Stimulated activated CD8-positive, alpha-beta memory T cell treated with anti-CD3 and anti-CD28 coated beads, Interleukin-7, amount 100 ng/mL, for 24 hours (primary cell): ENCODE data around the gene TMEM240.

Experiments
- DNase-seq: peaks from one replicate; pipeline ENCODE4 v3.0.0-alpha.2; 2020; ENCODE audit warnings: low read depth

Gene TMEM240

GRCh38 chr1:1540090-1540817 is at the start of gene TMEM240:
TMEM240 (minus strand) TSS chr1:1540624; CDS start chr1:1540346, 278 bp downstream.
- peak; percentile 32 for DNase-seq

- no peak for DNase-seq
Observed at GRCh38 chr1:1583347-1584010, 43.1 kb upstream of the TMEM240 start.

DNA sequence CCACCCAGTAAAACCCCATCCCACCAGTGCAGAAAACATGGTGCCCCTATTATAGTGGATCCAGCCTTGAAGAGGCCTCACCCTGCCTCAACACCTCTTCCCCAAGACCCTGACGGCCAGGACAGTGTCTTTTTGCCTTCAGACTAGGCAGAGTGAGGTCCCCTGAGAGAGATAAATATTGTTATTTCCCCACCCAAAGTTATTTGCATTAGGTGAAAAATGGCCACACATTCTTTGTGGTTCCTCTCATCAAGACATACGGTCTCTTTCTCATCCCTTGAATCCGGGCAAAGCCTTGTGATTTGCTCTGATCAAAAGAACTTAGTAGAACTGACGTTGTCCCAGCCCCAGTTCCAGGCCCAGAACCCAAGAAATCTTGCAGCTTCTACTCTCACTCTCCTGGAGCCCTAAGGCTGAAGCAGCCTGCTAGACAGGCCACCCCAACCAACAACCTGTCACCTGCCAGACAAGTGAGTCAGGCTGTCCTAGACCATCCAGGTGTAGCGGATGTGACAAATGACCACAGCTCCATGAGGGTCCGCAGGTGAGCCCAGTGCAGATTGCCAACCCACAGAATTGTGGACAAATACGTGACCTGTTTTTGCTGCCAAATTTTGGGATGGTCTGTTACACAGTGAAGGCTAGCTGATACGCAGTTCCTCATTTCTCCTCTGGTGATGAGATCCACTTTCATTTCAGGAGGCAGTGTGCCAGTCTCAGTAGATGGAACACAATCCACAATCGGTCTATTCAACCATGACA is 42.3 kb upstream of the TMEM240 start:
- no peak for DNase-seq

- no peak for DNase-seq
Observed at GRCh38 chr1:1578371-1578940, 38.0 kb upstream of the TMEM240 start.

DNA sequence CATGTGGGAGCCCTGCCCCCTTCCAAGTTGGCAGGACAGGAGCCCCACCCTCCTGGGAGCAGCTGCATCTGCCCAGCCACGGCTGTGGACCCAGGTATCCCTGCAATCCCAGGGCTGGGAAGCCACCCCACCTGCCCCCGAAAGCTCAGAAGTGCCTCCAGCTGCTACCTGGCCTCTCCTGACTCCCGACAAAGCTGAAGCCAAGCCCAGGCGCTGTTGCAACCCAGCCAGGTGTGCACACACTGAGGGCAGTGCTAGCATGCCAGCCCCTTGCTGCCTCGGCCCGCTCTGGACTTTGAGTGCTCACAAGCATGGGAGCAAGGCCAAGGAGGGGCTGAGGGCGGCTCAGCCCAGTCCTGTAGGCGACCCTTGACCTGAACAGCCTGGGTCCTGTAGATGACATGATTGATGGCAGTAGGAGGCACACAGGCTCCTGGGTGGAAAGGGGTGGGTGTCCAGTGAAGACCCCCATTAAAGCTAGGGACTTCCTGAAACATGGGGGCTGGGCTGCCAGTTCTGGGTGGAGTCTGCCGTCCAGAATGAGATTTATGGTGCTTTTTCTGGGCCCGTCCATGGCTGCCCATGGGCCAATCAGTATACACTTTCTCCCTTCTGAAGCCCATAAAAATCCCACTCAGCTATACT is 37.1 kb upstream of the TMEM240 start:
- DNase-seq: no peak

DNA sequence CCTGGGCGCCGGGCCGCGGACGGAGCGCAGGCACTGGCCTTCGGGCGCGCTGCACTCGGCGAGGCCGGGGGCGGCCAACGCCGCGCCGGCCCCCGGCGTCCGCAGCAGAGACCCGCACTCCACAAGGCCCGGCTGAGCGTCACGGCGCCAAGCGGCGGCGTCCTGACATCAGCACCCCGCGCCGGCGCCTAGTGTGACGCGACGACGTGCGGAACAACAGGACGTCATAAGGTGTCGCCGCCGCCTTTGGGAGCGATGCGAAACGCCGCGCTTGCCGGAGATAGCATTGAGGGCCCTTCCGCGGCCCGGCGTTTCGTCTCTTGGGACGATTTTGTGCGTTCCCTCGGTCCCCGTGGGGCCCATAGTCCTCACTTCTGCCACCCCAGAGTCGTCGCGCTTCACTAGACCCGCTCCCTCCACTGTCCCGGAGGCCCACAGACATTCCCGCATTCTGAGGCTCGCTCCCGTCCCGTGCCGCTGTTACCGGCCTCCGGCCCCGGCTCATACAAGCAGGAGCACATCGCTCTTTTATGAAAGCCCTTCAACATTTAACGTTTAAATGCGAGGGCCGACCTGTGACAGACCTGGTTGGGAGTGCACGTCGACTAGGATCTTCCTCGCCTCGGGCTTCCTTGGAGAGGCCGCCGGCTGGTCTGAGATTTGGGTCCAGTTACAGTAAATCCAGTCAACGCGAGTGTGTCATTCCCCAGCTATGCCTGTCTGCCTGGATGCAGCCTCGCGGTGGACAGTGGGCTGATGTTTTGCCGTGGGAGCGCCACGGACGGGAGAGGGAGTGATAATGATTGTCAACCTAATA is 34.5 kb upstream of the TMEM240 start, which contains the start of gene SSU72:
Gene SSU72, minus strand, starts transcription at position 143 of the 817 bp plus-strand sequence. CDS start 306 bp downstream, outside the sequence.
- peak; percentile 85 for DNase-seq

DNA sequence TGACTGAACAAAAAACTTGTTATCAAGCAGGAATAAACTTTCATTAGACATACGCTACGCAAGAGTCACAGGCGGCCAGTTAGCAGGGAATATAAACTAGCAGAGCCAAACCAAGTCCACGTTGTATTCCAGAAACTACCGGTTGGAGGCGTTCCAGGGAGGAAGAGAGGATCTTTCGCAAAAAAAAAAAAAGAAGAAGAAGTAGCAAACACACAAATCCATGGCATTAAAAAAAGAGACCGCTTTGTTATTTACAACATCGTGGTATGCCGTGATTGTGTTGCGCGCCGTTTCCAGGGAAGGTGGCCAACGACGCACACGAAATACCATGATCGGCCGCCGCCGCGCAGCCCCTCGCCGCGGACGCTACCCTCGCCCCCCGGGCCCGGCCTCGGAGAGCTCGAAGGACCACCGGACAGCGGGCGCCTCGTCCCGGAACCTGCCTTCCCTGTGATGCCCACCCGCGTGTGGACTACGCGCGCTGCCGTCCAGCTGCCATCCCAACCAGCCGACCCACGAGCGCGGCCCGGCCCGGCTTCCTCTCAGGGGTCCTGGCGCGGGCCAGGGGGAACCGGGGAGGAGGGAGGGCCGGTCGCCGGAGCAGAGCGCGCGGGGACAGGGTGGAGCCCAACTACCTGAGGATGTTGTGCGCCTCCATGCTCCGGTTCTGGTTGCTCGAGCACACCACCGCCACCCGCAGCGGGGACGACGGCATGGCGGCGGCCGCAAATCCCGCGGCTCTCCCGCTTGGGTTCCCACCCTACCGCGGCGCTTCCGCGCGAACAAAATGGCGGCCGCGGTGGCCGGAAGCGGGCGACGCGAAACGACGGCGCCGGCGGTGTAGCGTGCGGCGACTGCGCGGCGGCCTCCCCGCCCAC is 33.7 kb upstream of the TMEM240 start:
- DNase-seq: peak; percentile 34

- DNase-seq: no peak
Observed at GRCh38 chr1:1569341-1569740, 28.9 kb upstream of the TMEM240 start.

DNA sequence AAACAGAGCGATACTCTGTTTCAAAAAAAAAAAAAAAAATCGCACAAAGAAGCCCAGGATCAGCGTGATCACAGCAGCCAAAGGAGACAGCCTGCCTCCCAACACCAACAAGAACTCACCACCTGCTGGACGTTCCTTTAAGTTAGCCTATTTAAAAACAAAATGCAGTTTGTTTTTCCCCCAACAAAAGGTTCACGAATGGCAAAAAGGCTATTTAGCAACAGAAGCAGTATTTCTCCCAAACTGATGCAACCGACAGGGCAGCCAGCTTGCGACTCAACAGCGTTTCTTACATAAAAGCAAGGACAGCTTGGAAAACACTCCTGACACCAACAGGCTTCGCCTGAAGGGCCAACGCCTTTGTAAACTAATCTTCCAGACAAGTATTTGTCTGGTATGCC is 27.5 kb upstream of the TMEM240 start:
- DNase-seq: no peak

DNA sequence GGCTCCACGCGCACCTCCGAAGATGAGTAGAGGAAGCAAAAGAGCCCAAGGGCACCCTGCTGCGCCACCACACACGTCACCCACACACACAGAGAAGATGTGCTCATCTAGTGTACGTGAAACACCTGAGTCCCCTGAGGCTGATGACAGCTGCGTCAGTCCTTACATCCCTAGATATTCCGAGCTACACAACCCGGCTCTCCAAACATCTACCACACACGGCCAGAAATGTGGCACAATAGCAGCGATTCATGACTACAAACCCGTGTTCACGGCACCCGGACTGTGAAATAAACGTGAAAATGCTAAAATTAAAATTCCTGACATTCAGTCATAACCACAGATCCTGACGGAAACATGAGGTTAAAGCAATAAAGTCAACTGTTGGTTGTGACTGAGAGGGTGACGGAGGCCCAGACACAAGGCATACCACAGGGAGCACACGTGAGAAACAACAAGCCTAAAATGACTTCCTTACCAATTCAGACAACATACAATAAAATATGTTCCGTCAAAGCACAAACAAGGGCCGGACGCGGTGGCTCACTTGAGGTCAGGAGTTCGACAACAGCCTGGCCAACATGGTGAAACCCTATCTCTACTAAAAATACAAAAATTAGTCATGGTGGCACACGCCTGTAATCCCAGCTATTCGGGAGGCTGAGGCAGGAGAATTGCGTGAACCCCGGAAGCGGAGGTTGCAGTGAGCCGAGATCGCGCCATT is 26.9 kb upstream of the TMEM240 start:
- no peak for DNase-seq

DNA sequence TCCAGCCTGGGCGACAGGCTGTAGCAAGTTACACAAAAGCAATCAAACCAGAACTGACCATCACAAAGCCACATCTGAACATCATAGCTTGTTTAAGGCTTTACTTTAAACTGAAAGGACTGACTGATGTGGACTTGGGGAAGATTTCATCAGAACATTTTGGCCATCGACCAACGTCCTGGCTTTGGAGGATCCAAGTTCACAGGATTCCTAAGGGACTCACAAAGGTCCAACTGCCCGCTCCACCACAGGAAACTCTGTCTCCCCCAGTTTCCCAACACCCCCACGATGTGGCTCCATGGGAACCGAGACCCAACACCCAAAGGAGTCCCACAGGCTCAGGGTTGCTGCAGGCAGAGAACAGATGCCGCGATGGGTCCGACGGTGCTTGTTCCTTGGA is 24.9 kb upstream of the TMEM240 start:
- no peak for DNase-seq

GRCh38 chr1:1564268-1564667 is 23.8 kb upstream of the TMEM240 start:
- DNase-seq: no peak

GRCh38 chr1:1563688-1564087 is 23.3 kb upstream of the TMEM240 start:
- DNase-seq: no peak

DNA sequence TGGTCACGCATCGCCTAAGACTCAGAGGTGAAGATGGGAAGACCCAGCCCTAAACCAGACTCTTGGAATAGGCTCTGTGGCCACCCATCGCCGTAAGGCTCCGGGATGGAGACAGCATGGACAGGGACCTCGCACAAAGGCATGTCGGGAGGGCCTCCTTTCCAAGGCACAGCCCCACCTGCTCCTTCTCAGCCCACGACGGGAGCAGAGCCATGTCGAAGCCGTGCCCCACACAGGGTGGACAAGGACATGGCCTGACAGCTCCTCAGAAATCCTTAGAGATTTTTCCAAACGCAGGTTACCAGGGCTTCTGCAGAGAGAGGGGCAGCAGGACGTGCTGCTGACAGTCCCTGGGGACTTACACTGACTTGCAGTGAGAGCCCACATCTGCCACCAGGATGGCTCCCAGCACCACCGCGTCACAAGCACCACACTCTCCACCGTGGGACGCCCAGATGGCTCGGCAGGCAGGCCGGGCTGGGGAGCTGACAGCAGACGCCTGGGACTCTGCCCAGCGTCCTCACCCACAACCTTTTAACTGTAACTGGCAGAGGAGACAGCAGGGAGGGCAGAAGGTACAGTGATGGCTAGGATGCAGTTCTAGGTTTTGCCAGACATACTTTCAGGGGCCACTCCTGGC is 22.3 kb upstream of the TMEM240 start:
- no peak for DNase-seq

GRCh38 chr1:1561801-1562470 is 21.5 kb upstream of the TMEM240 start:
- DNase-seq: no peak

- no peak for DNase-seq
Observed at GRCh38 chr1:1560178-1560577, 19.8 kb upstream of the TMEM240 start.

GRCh38 chr1:1559066-1559465 is 18.6 kb upstream of the TMEM240 start:
- DNase-seq: no peak

DNA sequence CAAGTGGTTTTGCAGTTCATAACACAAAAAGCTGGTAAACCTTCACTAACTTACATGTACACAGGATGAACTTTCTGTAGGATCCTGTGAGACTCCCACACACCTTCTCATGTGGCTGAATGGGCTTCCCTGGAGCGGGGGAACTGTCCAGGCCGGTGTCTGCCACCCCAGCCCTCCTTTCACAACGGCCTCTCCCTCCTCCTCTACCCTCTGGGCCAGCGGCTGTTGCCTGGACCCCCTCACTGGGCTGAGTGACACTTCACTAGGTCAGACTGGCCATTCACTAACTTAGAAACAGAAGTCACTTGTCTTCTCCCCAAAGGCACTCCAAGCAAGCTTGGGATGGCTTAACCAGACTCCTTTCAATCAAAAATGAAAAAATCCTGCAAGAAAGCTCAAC is 18.2 kb upstream of the TMEM240 start:
- DNase-seq: no peak
